Measurements from ENCODE around the gene SNAI3. TPM values are rescaled to one million over a fixed set of nuclear protein-coding genes. Genes with fewer than 3 reads are reported as not detected.
A peak's percentile ranks its signal among the peaks of the same experiment; 100 is the strongest.

Gene SNAI3
- total and polyA plus RNA-seq, 2 of the 8 experiments (the other 6 are each of a cell fraction or from before 2014, with no cell fraction given): 8.5 to 13.3 TPM

DNA sequence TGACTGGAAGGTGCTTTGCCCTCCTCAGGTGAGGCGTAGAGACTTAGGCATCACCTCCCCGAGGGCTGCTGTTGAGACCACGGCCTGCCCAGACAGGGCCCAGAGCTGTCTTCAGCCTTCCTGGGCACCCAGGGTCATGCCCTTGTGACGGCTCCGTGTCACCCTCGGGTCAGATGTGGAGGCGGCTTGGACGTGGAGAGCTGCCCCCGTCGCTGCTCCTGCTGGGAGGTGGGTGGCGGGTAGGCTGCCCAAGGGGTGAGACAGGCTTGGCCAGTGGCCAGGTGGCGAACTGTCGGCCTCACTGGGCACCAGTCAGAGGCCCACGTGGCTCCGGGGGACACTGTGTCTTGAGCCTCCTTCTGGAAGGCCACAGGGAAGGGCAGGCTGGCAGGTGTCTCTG lies 8.9 kb upstream of the SNAI3 start:
- Histone ChIP-seq H2AFZ (ENCODE audit: low read length) (no peak overlapping the region), H3K14ac (ENCODE audit: insufficient read length) (no peak overlapping the region), H2BK15ac (ENCODE audit: low read length) (no peak overlapping the region), H4K8ac (ENCODE audit: extremely low read depth, insufficient read depth, low read length) (peak overlapping the region; percentile 68; the same call in 1 of the 2 replicates), H2BK120ac (replicated peaks; ENCODE audit: low read depth, low read length) (no peak overlapping the region), H3K23me2 (ENCODE audit: low read depth, low read length) (no peaks in the 10 kb centered on the region), H3K56ac (replicated peaks; ENCODE audit: insufficient read length, low read depth, low read length) (no peak overlapping the region), H3K4me2 (ENCODE audit: insufficient read depth in 1 of 2, low read depth in 2 of 2, low read length in 2 of 2) (no peak overlapping the region), H2AK5ac (ENCODE audit: low read depth, low read length) (no peak overlapping the region), H3K23ac (ENCODE audit: insufficient read length) (no peak overlapping the region), H3K4ac (replicated peaks; ENCODE audit: insufficient read length, low read depth, low read length) (no peak overlapping the region), H2BK5ac (ENCODE audit: low read depth, low read length) (no peak overlapping the region), H3K9ac (replicated peaks in 1 of 4; ENCODE audit: extremely low read depth in 1 of 4, low read depth in 3 of 4, low read length in 3 of 4) (no peak overlapping the region), H3K79me1 (ENCODE audit: low read depth, low read length) (0 out of 2 replicates have a peak, but pooled peaks cover 2% of the 10 kb centered on the region), H3K4me3 (ENCODE audit: extremely low read depth in 1 of 4, insufficient read depth in 2 of 4, low read depth in 3 of 4, low read length in 4 of 4) (no peak overlapping the region), H3K4me1 (replicated peaks in 1 of 4; ENCODE audit: control insufficient read depth in 3 of 4, insufficient read depth in 4 of 4, low read length in 3 of 4) (no peaks in the 10 kb centered on the region), H3K18ac (ENCODE audit: extremely low read depth, low read length) (no peak overlapping the region; the same call in 1 of the 2 replicates), H2BK20ac (ENCODE audit: low read length) (no peak overlapping the region), H4K20me1 (replicated peaks in 1 of 2; ENCODE audit: control insufficient read depth in 1 of 2, insufficient read depth in 2 of 2, low read length in 2 of 2) (peaks cover 0 to 3% of the 10 kb centered on the region in 2 experiments), H4K5ac (ENCODE audit: insufficient read length, low read depth, low read length) (no peak overlapping the region), H3K27me3 (replicated peaks in 1 of 4; ENCODE audit: control insufficient read depth in 3 of 4, extremely low read depth in 1 of 4, insufficient read depth in 3 of 4, low read length in 3 of 4) (no peaks in the 10 kb centered on the region), H3K27ac (ENCODE audit: low read depth, low read length) (no peak overlapping the region; the same call in 1 of the 2 replicates), H4K91ac (replicated peaks; ENCODE audit: insufficient read length, low read length) (no peak overlapping the region), H2BK12ac (ENCODE audit: low read depth, low read length) (peak overlapping the region; percentile 50; the same call in 1 of the 2 replicates), H3K79me2 (ENCODE audit: control insufficient read depth in 1 of 2, insufficient read depth in 2 of 2, low read length in 2 of 2) (no peaks in the 10 kb centered on the region), H3K36me3 (ENCODE audit: control insufficient read depth in 2 of 4, insufficient read depth in 4 of 4, low read length in 3 of 4) (peaks cover 0 to 13% (median 4%) of the 10 kb centered on the region in 4 experiments; a peak in 4 of 8 replicates), H3K9me3 (ENCODE audit: insufficient read depth in 2 of 2, low read depth in 1 of 2, low read length in 1 of 2) (no peaks in the 10 kb centered on the region)
- POLR2A ChIA-PET (ENCODE audit: partially characterized antibody): no interaction called here
- DNase-seq (ENCODE audit: low read depth in 1 of 2, low spot score in 2 of 2) (no peak), FAIRE-seq (no peak)
- WGBS, 2 experiments (ENCODE audit: extremely low coverage in 1 of 2, insufficient coverage in 1 of 2, insufficient read length in 1 of 2, insufficient replicate concordance in 2 of 2, low coverage in 1 of 2, low lambda C conversion rate in 2 of 2, missing lambda C conversion rate in 1 of 2): 95% methylated on average over 15 of the region's 15 CpGs; no CpG with 5 or more reads in 1 of the 2 experiments
- CTCF ChIA-PET (ENCODE audit: partially characterized antibody): interaction anchor here (0.6 to 6.5 kb wide), 4 partner anchors 10 to 129 kb away, joined by 3 to 37 read pairs (median 5); no protein-coding TSS in a partner anchor
- TF ChIP-seq BRCA1 (IDR thresholded peaks at IDR 0.05; ENCODE audit: low read depth, low read length) (no peak), TBP (IDR thresholded peaks at IDR 0.05; ENCODE audit: low read depth, low read length) (no peak), SIX5 (IDR thresholded peaks at IDR 0.05; ENCODE audit: low read depth, low read length) (no peak), YY1 (IDR thresholded peaks at IDR 0.05; ENCODE audit: low read depth, low read length) (no peak), HDAC2 (IDR thresholded peaks at IDR 0.05; ENCODE audit: borderline replicate concordance in 1 of 2, low read depth in 2 of 2, low read length in 2 of 2) (no peak), GTF2F1 (IDR thresholded peaks at IDR 0.05; ENCODE audit: borderline replicate concordance, low read depth, low read length) (no peak)

All from H1 (cell line).